ENCODE data around the gene MPG. TPM values are rescaled to one million over a fixed set of nuclear protein-coding genes. Genes with fewer than 3 reads are reported as not detected.
A peak's percentile ranks its signal among the peaks of the same experiment; 100 is the strongest.

MPG gene
- total RNA-seq, 1 experiment from 2014 or later, result 86.2 TPM

DNA sequence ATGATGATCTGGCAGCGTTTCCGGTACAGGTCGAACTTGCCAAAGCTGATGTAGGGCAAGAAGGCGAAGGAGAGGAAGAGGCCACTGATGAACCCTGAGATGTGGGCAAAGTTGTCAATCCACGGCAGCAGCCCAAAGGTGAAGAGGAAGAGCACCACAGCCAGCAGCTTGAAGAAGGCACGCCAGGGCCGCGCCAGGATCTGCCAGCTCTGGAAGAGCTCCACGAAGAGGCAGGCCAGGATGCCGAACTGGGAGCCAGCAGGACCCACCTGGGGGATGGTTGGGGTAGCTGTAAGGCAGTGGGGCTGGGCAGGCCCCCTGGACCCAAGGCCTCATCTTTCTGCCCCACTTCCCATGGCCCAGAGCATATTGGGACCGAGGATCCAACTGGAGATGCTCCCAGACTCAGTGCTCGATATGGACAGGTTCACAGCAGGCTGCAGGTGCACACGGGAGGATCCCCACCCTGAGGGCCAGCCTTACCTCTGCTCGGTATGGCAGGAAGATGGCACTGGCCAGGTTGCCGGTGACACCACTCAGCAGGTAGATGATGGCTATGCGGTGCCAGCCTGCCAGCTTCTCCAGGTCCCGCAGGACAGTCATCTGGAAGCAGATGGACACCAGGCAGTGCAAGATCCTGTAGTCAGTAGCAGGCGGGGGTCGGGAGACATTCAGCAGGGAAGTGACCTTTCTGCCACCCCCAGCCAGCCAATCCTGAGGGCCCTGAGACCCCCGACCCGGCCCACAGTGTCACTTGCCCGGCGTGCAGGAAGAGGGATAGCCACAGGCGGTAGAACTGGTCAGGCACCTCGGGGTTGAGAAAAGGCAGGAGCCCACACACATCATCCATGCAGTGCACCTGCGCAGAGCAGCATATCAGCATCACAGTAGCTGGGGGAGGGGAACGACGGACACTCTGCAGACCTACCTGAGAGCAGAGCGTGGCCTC, 19.3 kb upstream of the MPG start:
- Histone ChIP-seq H3K36me3 (ENCODE audit: low read depth) (no peaks in the 10 kb centered on the region), H3K9me3 (ENCODE audit: insufficient read depth, low read depth) (no peaks in the 10 kb centered on the region), H3K27ac (no peak overlapping the region), H4K20me1 (ENCODE audit: insufficient read depth) (no peaks in the 10 kb centered on the region), H3F3A (ENCODE audit: insufficient read depth, low read depth) (no peaks in the 10 kb centered on the region), H2AFZ (no peak overlapping the region), H3K4me1 (replicated peaks; ENCODE audit: insufficient read depth) (no peaks in the 10 kb centered on the region; the same call in 1 of the 2 replicates), H3K4me3 (no peak overlapping the region), H3K79me2 (ENCODE audit: low read depth) (peaks cover 10% of the 10 kb centered on the region; the same call in 1 of the 2 replicates), H3K4me2 (no peak overlapping the region), H3K9me2 (ENCODE audit: insufficient read depth) (no peaks in the 10 kb centered on the region), H3K27me3 (ENCODE audit: insufficient read depth, low read depth) (no peaks in the 10 kb centered on the region)
- no TSS peak for BruUV-seq (replicated peaks)
- POLR2A ChIA-PET (ENCODE audit: unreplicated experiment), result no interaction called here
- CTCF ChIA-PET, result no interaction called here
- no peak for TF ChIP-seq EZH2 (IDR thresholded peaks at IDR 0.05; ENCODE audit: low read depth)
- TF ChIP-seq, protein P1, sequence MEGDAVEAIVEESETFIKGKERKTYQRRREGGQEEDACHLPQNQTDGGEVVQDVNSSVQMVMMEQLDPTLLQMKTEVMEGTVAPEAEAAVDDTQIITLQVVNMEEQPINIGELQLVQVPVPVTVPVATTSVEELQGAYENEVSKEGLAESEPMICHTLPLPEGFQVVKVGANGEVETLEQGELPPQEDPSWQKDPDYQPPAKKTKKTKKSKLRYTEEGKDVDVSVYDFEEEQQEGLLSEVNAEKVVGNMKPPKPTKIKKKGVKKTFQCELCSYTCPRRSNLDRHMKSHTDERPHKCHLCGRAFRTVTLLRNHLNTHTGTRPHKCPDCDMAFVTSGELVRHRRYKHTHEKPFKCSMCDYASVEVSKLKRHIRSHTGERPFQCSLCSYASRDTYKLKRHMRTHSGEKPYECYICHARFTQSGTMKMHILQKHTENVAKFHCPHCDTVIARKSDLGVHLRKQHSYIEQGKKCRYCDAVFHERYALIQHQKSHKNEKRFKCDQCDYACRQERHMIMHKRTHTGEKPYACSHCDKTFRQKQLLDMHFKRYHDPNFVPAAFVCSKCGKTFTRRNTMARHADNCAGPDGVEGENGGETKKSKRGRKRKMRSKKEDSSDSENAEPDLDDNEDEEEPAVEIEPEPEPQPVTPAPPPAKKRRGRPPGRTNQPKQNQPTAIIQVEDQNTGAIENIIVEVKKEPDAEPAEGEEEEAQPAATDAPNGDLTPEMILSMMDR (conservative IDR thresholded peaks at IDR 0.05), result no peak
- intact Hi-C loops (cut with micrococcal nuclease; ENCODE audit: unreplicated experiment), result no loop called here
- no peak for DNase-seq

DNA sequence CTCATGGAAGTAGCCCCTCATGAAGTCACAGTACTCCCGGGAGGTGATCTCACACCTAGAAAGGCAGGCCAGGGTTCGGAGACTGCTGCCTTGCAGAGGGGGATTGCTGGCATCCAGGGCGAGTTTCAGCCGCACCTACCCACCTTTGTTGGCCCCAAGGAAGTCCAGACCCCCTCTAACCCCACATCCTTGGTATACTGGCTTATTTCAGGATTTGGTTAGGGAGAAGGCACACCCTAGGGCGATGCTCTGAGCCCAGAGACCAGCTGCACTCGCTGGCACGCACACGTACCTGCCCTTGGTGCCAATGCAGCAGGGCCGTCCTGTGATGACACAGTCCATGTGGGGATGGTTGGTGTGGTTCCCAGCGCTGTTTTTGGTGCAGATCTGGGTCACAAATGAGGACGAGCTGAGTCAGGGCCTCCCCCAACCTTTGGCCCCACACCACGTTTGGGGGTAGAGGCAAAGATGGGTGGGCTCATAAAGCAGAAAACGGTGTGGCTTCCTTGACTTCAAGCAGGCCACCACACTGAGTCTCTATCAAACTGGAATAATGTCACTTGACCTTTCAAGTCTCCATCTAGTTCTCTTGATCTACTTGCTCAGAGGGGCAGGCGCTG, 18.5 kb upstream of the MPG start:
- no TSS peak for BruUV-seq (replicated peaks)
- Histone ChIP-seq H3K9me2 (ENCODE audit: insufficient read depth) (no peaks in the 10 kb centered on the region), H3K27me3 (ENCODE audit: insufficient read depth, low read depth) (no peaks in the 10 kb centered on the region), H2AFZ (no peak overlapping the region), H3K4me2 (no peak overlapping the region), H3K79me2 (ENCODE audit: low read depth) (0 out of 2 replicates have a peak, but pooled peaks cover 3% of the 10 kb centered on the region), H3K4me1 (replicated peaks; ENCODE audit: insufficient read depth) (no peaks in the 10 kb centered on the region; the same call in 1 of the 2 replicates), H3K36me3 (ENCODE audit: low read depth) (no peaks in the 10 kb centered on the region), H3K9me3 (ENCODE audit: insufficient read depth, low read depth) (no peaks in the 10 kb centered on the region), H3K4me3 (no peak overlapping the region), H3F3A (ENCODE audit: insufficient read depth, low read depth) (no peaks in the 10 kb centered on the region), H3K27ac (no peak overlapping the region), H4K20me1 (ENCODE audit: insufficient read depth) (no peaks in the 10 kb centered on the region)
- no peak for DNase-seq
- TF ChIP-seq EZH2 (IDR thresholded peaks at IDR 0.05; ENCODE audit: low read depth), result no peak
- TF ChIP-seq, protein P1 (conservative IDR thresholded peaks at IDR 0.05), result no peak
- ChIA-PET POLR2A (ENCODE audit: unreplicated experiment) (no interaction called here), CTCF (no interaction called here)
- intact Hi-C loops (cut with micrococcal nuclease; ENCODE audit: unreplicated experiment), result no loop called here

DNA sequence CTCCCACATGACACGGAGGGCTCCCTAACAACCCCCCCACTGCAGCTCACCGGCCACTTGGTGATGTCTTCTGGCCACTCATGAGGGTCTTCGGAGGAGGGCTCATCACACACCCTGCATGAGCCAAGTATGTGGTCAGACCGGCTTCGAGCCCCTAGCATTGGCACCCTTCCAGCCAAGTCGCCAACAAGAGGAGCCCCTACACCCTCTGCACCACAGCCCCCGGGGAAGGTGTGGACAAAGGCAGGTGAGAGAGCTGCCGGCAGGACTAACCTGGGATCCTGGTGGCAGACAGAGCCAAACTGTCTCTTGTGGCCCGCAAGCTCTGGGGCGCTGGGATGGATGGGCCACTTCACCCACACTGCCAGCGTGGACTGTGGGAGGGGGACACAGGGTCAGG, 17.9 kb upstream of the MPG start:
- H3K4me2 ChIP-seq, result no peak overlapping the region
- H3K9me3 ChIP-seq (ENCODE audit: insufficient read depth, low read depth), result no peaks in the 10 kb centered on the region
- H3F3A ChIP-seq (ENCODE audit: insufficient read depth, low read depth), result no peaks in the 10 kb centered on the region
- H4K20me1 ChIP-seq (ENCODE audit: insufficient read depth), result peaks cover 5% of the 10 kb centered on the region
- TF ChIP-seq, protein P1 (conservative IDR thresholded peaks at IDR 0.05), result no peak
- TF ChIP-seq EZH2 (IDR thresholded peaks at IDR 0.05; ENCODE audit: low read depth), result no peak
- BruUV-seq (replicated peaks), result TSS peak; percentile 17
- H3K4me3 ChIP-seq, result no peak overlapping the region
- no peaks in the 10 kb centered on the region for H3K4me1 ChIP-seq (replicated peaks; ENCODE audit: insufficient read depth)
- no peaks in the 10 kb centered on the region for H3K9me2 ChIP-seq (ENCODE audit: insufficient read depth)
- H2AFZ ChIP-seq, result no peak overlapping the region
- no peak for DNase-seq
- 0 out of 2 replicates have a peak, but pooled peaks cover under 1% of the 10 kb centered on the region for H3K79me2 ChIP-seq (ENCODE audit: low read depth)
- intact Hi-C loops (cut with micrococcal nuclease; ENCODE audit: unreplicated experiment), result no loop called here
- ChIA-PET POLR2A (ENCODE audit: unreplicated experiment) (no interaction called here), CTCF (no interaction called here)
- no peaks in the 10 kb centered on the region for H3K36me3 ChIP-seq (ENCODE audit: low read depth)
- H3K27me3 ChIP-seq (ENCODE audit: insufficient read depth, low read depth), result no peaks in the 10 kb centered on the region
- no peak overlapping the region for H3K27ac ChIP-seq

Measured in PC-9 (cell line).